D721Med (cell line): ENCODE results near the gene BRD7.

Source experiments
- DNase-seq: peaks from one replicate; pipeline ENCODE4 v3.0.0; 2011; ENCODE audit warnings: low spot score; ENCODE audit not compliant: insufficient read length
- FAIRE-seq: peaks from 2 replicates; lab custom pipeline; 2011; peaks lifted over from hg19 to GRCh38; lab: Jason Lieb, UNC
- TF ChIP-seq, protein P1 (sequence below): IDR thresholded peaks from 2 replicates; pipeline ENCODE4 v1.5.1; 2012; ENCODE audit warnings: mild to moderate bottlenecking, control low read depth; ENCODE audit not compliant: insufficient read depth; ENCODE audit errors: missing control alignments

The BRD7 gene

DNA sequence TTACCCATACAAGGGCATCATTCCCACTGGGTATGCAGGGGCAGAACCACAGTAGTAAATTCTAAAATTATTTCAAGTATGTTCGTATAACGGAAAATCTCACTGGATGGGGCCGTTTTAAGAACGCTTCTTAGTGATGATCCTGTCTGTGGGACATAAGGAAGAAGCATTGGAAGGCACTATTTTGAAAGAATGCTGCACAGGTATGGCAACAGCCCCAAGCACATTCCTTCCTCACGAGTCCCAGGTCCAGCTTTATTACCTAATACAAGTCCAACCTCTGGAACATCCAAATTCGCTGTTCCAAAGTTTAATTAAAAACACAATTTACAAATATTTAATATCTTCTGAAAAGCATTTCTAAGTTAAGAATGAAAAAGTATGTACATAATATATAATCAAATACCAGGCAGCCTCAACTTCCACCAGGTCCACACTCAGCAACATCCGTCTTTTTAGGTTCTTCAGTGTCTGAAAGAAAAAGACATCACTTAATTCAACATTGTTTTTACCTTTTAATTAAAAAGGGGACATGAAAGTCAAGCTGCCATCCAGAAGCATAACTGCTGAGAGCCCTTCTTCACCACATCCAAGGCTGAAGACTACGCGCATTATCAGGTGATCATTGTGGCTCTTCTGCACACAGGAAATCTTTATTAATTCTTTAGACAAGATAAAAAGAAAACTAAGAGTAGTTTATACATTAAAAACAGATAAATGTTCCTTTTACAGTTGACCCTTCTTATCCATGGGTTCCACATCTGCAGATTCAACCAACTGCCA is 49.8 kb downstream of the BRD7 start:
- FAIRE-seq (no peak), DNase-seq (no peak)
- TF ChIP-seq, protein P1, sequence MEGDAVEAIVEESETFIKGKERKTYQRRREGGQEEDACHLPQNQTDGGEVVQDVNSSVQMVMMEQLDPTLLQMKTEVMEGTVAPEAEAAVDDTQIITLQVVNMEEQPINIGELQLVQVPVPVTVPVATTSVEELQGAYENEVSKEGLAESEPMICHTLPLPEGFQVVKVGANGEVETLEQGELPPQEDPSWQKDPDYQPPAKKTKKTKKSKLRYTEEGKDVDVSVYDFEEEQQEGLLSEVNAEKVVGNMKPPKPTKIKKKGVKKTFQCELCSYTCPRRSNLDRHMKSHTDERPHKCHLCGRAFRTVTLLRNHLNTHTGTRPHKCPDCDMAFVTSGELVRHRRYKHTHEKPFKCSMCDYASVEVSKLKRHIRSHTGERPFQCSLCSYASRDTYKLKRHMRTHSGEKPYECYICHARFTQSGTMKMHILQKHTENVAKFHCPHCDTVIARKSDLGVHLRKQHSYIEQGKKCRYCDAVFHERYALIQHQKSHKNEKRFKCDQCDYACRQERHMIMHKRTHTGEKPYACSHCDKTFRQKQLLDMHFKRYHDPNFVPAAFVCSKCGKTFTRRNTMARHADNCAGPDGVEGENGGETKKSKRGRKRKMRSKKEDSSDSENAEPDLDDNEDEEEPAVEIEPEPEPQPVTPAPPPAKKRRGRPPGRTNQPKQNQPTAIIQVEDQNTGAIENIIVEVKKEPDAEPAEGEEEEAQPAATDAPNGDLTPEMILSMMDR, result no peak

DNA sequence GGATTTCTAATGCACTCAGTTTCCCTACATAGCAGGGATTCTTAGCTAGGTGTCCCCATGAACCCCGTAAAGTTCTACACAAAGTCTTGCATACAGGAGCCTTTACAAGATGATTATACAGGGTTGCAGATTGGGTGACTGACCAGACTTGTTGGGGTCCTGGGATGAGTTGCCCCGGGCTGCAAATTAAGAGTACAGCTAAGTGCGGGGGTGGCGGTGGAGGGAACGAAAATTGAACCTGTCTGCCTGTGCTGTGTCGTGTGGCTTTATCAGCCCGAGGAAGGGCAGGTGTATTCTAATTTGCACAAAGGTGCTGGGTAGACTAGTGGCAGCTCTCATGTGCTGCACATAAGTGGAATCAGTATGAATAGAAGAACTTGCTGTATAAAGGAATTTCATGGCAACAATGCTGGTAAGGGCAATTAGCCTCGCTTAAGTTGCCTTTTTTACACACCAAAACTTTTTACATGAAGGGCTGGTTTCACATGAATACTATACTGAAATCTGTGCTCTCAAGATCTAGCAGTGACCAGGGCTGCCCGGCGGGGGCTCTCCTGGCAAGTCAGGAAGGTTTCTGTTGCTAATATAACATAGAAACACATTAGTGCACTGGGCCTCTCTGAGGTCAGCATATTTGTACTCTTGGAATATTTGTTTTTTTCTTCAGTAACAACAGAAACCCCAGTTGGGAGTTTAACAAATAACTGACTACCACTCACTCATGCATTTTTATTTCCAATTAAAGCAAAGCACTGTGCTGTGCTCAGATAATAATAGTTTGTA is 51.7 kb downstream of the BRD7 start:
- TF ChIP-seq, protein P1, result no peak
- FAIRE-seq (no peak), DNase-seq (no peak)

DNA sequence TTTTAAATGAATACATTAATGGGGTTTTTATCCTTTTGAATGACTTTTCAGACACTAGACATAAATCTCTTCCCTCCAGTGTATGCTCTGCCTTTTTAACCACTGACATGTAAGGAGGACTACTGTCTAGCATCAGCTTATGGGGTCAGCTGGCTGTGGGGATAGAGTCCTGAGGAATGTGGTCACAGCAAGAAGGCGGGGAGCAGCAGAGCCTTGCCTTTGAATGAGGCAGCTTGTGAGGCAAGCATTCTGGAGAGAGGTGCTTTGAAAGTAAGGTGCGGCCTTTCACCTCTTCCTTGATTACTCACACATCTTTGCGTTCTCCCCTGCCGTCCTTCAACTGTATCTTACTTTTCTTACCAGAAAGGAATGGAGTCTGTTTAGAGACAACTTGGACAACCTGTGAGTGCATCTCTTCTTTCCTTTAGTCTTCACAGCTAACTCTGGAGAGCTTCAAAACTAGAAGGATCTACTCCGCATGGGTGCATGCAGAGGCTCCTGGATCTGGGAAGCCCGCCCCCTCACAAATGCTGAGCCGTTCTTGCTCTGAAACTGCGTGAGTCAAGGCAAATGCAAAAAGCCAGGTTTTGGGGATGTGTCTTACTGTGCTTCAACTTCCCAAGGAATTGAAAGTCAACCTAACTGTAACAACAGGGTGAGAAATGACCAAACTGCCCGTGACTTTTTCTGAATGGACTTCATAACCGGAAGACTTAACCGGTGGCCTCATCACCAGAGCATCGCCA is 52.5 kb downstream of the BRD7 start:
- DNase-seq (no peak), FAIRE-seq (no peak)
- TF ChIP-seq, protein P1, result no peak

DNA sequence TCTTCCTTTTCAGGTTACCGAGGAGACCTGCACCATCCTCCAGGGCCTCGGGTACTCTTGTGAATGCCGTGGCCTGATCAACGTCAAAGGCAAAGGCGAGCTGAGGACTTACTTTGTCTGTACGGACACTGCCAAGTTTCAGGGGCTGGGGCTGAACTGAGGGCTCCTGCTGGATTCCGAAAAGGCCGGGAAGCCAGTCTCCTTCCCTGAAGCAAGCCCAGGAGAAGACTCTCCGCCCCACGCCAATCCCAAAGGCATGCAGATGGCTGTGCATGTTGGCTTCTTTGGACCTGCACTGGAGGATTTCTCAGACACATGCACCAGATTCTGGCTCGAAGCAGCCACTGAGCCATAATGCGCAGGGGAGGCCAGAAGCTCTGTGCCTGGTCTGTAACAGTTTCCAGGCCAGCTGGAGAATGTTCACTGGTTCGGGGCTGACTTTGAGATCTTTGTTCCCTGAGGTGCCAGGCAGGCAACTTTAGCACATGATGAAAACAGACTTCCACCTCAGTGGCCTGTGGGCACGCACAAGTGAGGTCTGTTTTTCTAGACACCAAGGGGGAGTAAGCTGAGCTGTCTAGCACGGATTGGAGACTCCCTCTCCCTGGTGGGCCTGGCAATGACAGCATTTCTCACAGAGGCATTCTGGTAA is 53.3 kb downstream of the BRD7 start:
- TF ChIP-seq, protein P1, result no peak
- FAIRE-seq (no peak), DNase-seq (no peak)

DNA sequence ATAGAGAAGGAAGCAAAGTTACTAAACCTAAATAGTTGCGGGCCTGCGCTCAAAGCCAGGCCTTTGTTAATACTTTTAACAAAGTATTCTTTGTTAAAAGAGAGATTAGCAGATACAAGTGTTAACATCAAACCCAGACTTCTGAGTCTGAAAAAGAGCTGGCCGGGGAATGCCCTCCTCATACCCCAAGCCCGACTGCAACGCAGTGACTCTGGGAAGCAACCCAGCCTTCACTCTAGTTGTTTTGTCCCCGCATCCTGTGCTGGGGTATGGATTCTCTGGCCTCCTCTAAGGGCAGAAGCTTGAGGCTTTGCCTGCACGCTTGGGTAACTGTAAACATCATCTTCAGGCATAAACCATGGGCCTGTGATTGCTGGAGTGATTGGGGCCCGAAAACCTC is 54.1 kb downstream of the BRD7 start:
- no peak for DNase-seq
- TF ChIP-seq, protein P1, result no peak
- FAIRE-seq, result no peak

DNA sequence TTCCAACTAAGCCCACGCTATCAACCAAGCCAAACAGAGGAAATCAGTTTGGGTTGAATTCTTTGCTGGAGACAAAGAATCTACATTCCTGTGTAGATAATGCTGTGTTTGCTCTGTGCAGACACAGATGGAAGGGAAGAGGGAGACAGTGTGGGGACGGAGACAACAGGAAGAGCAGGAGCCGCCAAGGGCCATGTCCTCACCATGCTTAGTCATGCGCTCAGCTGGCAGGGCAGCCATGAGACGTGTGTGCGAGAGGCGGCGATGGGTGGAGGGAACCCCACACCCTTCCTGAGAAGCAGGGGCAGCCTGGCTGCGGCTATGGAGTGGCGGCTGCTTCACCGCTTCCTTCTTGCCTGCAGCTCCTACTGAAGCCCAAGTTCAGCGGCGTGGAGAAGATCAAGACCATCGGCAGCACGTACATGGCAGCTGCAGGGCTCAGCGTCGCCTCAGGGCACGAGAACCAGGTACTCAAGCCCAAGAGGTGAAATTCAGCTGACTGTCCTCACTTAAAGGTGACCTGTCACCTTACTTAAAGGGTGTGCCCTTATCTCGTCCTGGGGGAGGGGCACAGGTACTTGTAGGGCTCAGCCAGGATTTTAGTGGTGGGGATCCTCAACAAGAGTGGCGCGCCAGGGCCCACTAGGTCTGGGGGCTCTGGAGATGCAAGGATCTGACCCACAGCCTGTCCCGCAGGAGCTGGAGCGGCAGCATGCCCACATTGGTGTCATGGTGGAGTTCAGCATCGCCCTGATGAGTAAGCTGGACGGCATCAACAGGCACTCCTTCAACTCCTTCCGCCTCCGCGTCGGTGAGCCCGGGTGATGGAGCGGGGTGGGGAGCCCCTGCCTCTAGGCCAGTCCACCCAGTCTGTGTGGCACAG is 55.0 kb downstream of the BRD7 start:
- TF ChIP-seq, protein P1, result no peak
- DNase-seq, result no peak
- FAIRE-seq, result no peak
